Activated naive CD4-positive, alpha-beta T cell treated with anti-CD3 and anti-CD28 coated beads, Interleukin-2, amount 50 U/mL, for 24 hours (primary cell): ENCODE results near the gene MTM1.

Experiments
- H3K27ac Mint-ChIP-seq: one replicate; pipeline ENCODE4 v1.8.0; 2021; ENCODE audit warnings: mild to moderate bottlenecking, mixed read lengths
- H3K27me3 Mint-ChIP-seq: one replicate; pipeline ENCODE4 v1.8.0; 2021; ENCODE audit warnings: mixed read lengths
- H3K36me3 Mint-ChIP-seq: one replicate; pipeline ENCODE4 v1.8.0; 2021; ENCODE audit warnings: mixed read lengths
- H3K4me1 Mint-ChIP-seq: one replicate; pipeline ENCODE4 v1.8.0; 2021; ENCODE audit warnings: mixed read lengths
- H3K4me3 Mint-ChIP-seq: one replicate; pipeline ENCODE4 v1.8.0; 2021; ENCODE audit warnings: mild to moderate bottlenecking, mixed read lengths
- H3K9me3 Mint-ChIP-seq: one replicate; pipeline ENCODE4 v1.8.0; 2021; ENCODE audit warnings: mixed read lengths

Gene MTM1

DNA sequence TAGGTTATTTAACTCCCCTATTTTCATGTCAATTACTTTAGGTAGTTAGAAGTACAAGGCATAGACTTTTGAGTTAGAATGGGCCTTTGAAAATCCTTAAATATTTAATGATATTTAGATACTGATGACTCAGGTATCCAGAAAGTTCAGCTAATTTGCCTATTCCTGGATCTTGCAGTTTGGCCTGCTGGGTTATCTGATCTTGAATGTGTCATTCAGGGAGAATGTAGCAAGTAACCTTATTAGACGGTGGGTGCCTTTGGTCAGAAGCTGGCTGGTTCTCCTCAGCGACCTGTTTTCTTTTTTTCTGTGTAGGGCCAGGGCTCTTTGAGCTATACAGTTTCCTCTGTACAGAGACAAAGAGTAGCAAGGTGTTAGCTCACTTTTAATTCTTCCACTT, 42.0 kb downstream of the MTM1 start:
- Mint-ChIP-seq H3K27ac (no peak overlapping the region), H3K4me3 (no peak overlapping the region), H3K4me1 (no peaks in the 10 kb centered on the region), H3K9me3 (no peaks in the 10 kb centered on the region), H3K27me3 (no peaks in the 10 kb centered on the region), H3K36me3 (peaks cover 10% of the 10 kb centered on the region)

DNA sequence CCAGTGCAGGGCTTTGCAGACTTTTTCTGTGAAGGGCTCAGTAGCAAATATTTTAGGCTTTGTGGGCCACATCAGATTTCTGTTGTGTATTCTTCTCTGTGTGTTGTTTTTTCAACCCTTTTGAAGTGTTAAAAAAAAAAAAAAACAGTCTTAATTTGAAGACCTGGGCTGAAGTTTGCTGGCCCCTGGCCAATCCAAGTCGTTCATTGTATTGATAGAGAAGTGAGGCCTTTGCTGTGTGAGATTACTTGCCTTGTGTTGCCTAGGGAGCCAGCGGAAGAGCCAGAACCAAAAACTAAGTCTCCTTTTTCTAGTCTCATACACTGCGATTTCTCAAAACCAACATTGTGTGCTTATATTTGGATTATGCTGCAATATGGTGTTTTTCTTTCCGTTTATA, 46.9 kb downstream of the MTM1 start:
- Mint-ChIP-seq H3K36me3 (peaks cover 4% of the 10 kb centered on the region), H3K9me3 (no peaks in the 10 kb centered on the region), H3K4me3 (no peak overlapping the region), H3K4me1 (no peaks in the 10 kb centered on the region), H3K27ac (no peak overlapping the region), H3K27me3 (no peaks in the 10 kb centered on the region)

DNA sequence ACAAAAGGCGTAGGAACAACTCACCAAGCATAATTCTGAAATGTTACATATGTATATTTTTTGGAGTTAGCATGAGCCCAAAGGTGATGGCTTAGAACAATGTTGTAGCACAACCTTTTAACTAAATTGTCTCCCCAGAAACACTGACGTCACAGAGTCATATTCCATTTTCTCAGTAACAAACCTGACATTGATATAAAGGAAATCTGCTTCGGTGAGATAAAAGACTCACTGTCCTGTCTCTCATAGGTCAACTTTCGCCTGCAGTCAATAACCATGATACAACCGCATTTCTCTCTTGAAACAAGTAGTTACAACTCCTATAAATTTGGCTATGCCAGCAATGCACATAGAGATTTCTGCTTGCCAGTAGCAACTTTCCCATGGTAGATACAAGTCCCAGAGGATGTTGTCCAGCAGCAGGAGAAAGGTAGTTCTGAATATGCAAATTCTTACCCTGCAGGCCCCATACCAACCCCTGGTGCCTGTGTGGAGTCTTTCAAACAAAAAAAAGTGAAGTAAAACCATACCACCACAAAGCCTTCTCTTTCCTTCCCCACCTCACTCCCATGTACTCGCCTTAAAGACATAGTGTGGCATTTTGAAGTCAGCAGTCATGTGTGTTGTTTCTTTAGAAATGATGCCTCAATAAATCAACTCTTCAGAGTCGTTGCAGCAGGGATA, 47.9 kb downstream of the MTM1 start:
- Mint-ChIP-seq H3K4me1 (peaks cover 1% of the 10 kb centered on the region), H3K27ac (no peak overlapping the region), H3K27me3 (no peaks in the 10 kb centered on the region), H3K9me3 (no peaks in the 10 kb centered on the region), H3K36me3 (peaks cover 4% of the 10 kb centered on the region), H3K4me3 (no peak overlapping the region)

DNA sequence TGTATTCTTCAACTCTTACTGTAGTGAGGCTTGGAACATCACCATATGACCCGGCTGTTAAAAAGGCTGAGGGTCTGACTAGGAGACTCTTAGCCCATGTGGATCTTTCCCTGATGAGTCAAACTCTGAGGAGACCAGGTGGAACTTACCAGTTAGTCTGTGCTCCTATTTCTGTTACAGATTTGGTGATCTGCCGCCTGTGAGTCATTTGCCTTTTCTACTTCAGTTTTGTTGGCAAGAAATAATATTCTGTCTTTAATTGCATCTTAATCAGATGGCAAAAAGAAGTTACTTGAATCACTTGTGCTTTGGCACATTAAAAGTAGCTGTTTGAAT, 48.4 kb downstream of the MTM1 start:
- Mint-ChIP-seq H3K36me3 (peaks cover 6% of the 10 kb centered on the region), H3K9me3 (no peaks in the 10 kb centered on the region), H3K4me3 (no peak overlapping the region), H3K27me3 (no peaks in the 10 kb centered on the region), H3K4me1 (peaks cover 6% of the 10 kb centered on the region), H3K27ac (no peak overlapping the region)

GRCh38 chrX:150621652-150622051, 53.2 kb downstream of the MTM1 start:
- Mint-ChIP-seq H3K4me1 (peaks cover 10% of the 10 kb centered on the region), H3K27me3 (no peaks in the 10 kb centered on the region), H3K9me3 (no peaks in the 10 kb centered on the region), H3K27ac (peak overlapping the region; percentile 37), H3K36me3 (peaks cover 10% of the 10 kb centered on the region), H3K4me3 (no peak overlapping the region)

DNA sequence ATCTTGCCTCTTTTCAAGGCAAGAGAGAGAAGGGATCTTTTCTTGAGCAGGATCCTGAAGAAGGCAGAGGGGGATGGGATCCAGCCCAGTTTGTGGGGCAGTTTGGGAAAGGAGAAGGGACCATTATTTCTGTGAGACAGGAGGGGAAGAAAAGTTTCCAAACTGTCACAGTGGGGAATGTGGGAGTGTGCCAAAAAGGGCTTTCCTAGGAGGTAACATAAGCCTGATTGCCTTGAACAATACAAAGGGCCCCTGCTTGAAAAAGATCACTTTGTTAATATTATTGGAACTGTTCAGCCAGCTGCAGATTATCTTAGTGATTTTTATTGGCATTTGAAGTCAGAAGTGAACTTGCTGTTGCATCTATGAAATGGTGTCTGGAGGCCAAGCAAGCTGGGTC, 55.2 kb downstream of the MTM1 start:
- peaks cover 13% of the 10 kb centered on the region for H3K36me3 Mint-ChIP-seq
- no peak overlapping the region for H3K27ac Mint-ChIP-seq
- peaks cover 10% of the 10 kb centered on the region for H3K4me1 Mint-ChIP-seq
- H3K4me3 Mint-ChIP-seq = no peak overlapping the region
- no peaks in the 10 kb centered on the region for H3K9me3 Mint-ChIP-seq
- H3K27me3 Mint-ChIP-seq = no peaks in the 10 kb centered on the region

GRCh38 chrX:150625097-150625496, 56.7 kb downstream of the MTM1 start:
- Mint-ChIP-seq H3K27me3 (no peaks in the 10 kb centered on the region), H3K27ac (no peak overlapping the region), H3K9me3 (no peaks in the 10 kb centered on the region), H3K36me3 (peaks cover 17% of the 10 kb centered on the region), H3K4me1 (peaks cover 10% of the 10 kb centered on the region), H3K4me3 (no peak overlapping the region)

- H3K9me3 Mint-ChIP-seq = no peaks in the 10 kb centered on the region
- no peaks in the 10 kb centered on the region for H3K27me3 Mint-ChIP-seq
- peaks cover 20% of the 10 kb centered on the region for H3K36me3 Mint-ChIP-seq
- peaks cover 10% of the 10 kb centered on the region for H3K4me1 Mint-ChIP-seq
- no peak overlapping the region for H3K27ac Mint-ChIP-seq
- no peak overlapping the region for H3K4me3 Mint-ChIP-seq
These were observed 57.5 kb downstream of the MTM1 start for GRCh38 chrX:150625875-150626274.

- Mint-ChIP-seq H3K36me3 (peaks cover 20% of the 10 kb centered on the region), H3K27me3 (no peaks in the 10 kb centered on the region), H3K4me1 (peaks cover 3% of the 10 kb centered on the region), H3K4me3 (no peak overlapping the region), H3K9me3 (no peaks in the 10 kb centered on the region), H3K27ac (no peak overlapping the region)
These were observed 59.5 kb downstream of the MTM1 start for GRCh38 chrX:150627957-150628356.

- no peaks in the 10 kb centered on the region for H3K9me3 Mint-ChIP-seq
- no peak overlapping the region for H3K4me3 Mint-ChIP-seq
- H3K27me3 Mint-ChIP-seq = no peaks in the 10 kb centered on the region
- H3K4me1 Mint-ChIP-seq = peaks cover 8% of the 10 kb centered on the region
- H3K27ac Mint-ChIP-seq = peak overlapping the region; percentile 77
- peaks cover 9% of the 10 kb centered on the region for H3K36me3 Mint-ChIP-seq
These were observed 67.5 kb downstream of the MTM1 start for GRCh38 chrX:150635952-150636351.

DNA sequence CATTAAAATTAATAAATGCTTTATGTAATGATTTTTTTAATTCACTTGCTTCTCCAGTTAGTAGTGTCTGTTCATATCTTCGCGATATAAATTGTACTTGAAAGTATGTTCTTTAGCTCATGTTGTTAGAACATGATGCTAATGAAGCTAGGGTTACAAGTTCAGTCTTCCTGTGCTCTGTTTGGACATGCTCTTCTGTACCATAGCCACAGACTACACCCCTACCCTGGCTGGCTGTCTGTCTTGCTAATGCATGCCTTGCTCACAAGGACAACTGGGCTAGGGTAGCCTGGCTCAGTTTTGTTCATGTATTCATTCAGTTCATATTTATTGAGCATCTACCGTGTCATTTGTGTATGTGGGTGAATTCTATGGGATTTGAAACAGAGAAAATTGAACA, 74.0 kb downstream of the MTM1 start:
- Mint-ChIP-seq H3K27ac (no peak overlapping the region), H3K9me3 (no peaks in the 10 kb centered on the region), H3K4me3 (no peak overlapping the region), H3K36me3 (peaks cover 2% of the 10 kb centered on the region), H3K27me3 (no peaks in the 10 kb centered on the region), H3K4me1 (no peaks in the 10 kb centered on the region)

- Mint-ChIP-seq H3K27me3 (no peaks in the 10 kb centered on the region), H3K4me3 (no peak overlapping the region), H3K4me1 (no peaks in the 10 kb centered on the region), H3K9me3 (no peaks in the 10 kb centered on the region), H3K27ac (no peak overlapping the region), H3K36me3 (no peaks in the 10 kb centered on the region)
These were observed 74.8 kb downstream of the MTM1 start for GRCh38 chrX:150643271-150643670.

DNA sequence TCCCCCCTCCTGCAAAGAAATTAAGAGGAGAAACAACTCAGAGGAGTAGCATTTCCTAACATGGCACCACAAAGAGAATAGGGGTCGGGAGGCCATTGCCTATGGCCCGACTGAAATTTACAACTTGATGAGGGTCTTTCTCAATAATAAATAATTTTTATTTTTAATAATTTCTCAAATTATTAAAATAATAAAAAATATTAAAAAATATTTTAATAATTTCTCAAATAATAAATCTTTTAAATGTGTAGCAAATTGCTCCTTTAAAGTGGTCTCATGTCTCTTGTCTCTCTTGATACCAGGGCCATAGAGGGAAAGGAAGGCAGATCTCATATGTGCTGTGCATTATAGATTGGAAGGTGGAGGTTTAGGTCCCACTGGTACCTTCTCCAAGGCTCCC, 75.5 kb downstream of the MTM1 start:
- Mint-ChIP-seq H3K9me3 (no peaks in the 10 kb centered on the region), H3K27me3 (no peaks in the 10 kb centered on the region), H3K4me3 (no peak overlapping the region), H3K4me1 (no peaks in the 10 kb centered on the region), H3K27ac (no peak overlapping the region), H3K36me3 (no peaks in the 10 kb centered on the region)

DNA sequence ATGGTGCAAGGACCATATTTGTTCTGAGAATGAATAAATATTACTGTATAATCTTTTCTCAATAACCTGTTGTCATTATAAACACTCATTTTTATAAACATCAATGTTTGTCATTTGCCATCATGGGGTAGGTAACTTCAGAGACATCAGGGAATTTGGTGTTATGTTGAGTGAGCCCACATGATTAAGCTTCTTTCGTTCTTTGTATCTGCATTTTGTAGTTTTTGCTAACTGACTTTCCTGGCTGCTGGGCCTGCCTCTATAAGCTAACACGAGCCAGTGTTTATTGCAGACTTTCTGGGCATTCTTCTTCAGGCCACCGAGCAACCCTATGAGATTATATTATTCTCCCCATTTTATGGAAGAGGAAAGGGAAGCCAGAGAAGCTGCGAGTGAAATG, 76.0 kb downstream of the MTM1 start:
- no peak overlapping the region for H3K4me3 Mint-ChIP-seq
- H3K36me3 Mint-ChIP-seq = no peaks in the 10 kb centered on the region
- no peaks in the 10 kb centered on the region for H3K9me3 Mint-ChIP-seq
- H3K27ac Mint-ChIP-seq = no peak overlapping the region
- no peaks in the 10 kb centered on the region for H3K4me1 Mint-ChIP-seq
- H3K27me3 Mint-ChIP-seq = no peaks in the 10 kb centered on the region

DNA sequence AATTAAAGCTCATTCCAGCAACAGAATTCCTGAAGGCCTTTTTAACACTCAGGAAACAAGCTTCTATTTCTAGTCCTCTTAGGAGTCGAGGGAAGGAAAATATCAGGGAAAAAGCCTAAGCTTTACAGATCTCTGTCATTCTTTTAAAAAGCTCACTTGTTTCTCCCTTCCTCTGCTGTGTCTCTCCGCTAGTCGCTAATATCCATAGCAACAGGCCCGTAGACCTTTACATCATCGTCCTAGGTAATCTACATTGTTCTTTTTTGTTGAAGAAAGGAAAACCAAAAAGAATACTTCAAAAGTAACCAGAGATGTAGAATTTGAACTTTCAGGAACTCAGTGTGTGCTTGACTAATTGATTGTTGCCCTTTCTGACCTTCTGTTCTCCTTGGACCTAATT, 78.9 kb downstream of the MTM1 start:
- no peaks in the 10 kb centered on the region for H3K27me3 Mint-ChIP-seq
- no peaks in the 10 kb centered on the region for H3K9me3 Mint-ChIP-seq
- H3K27ac Mint-ChIP-seq = no peak overlapping the region
- H3K4me3 Mint-ChIP-seq = no peak overlapping the region
- H3K36me3 Mint-ChIP-seq = peaks cover 9% of the 10 kb centered on the region
- peaks cover 14% of the 10 kb centered on the region for H3K4me1 Mint-ChIP-seq

DNA sequence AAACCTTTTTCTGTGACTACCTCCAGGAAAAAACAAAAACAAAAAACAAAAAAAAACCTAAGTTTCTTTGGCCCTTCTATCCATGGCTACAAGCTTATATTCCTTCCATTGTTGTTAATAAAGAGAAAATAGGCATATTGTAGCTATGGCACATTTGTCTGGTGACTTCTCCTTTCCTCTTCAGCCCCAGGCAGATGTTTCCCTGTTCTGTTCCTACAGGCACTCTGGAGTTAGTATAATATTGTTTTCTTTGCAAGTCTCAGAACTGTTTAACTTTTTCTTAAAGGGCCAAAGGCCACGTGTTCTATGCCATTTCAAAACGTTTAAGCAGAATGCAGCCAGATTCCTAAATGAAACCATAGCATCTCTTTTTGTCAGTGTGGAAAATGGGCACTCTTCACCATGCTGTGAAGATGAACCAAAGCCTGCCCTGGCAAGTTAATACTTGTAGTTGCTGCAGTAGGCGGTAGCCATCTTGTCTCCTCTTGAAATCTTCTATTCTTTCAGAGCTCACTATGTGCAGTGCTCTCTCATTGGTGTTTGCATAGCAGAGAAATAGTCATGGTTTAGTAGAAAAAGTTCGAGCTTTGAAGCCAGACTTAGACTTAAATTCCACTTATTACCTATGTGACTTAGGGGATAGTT, 80.0 kb downstream of the MTM1 start:
- no peak overlapping the region for H3K4me3 Mint-ChIP-seq
- H3K27ac Mint-ChIP-seq = no peak overlapping the region
- H3K4me1 Mint-ChIP-seq = peaks cover 14% of the 10 kb centered on the region
- H3K9me3 Mint-ChIP-seq = no peaks in the 10 kb centered on the region
- peaks cover 11% of the 10 kb centered on the region for H3K36me3 Mint-ChIP-seq
- H3K27me3 Mint-ChIP-seq = no peaks in the 10 kb centered on the region
